Measurements from ENCODE around the gene RPS19BP1.
A peak's percentile ranks its signal among the peaks of the same experiment; 100 is the strongest.
"Not testable (repeated sequence)": the region's sequence is repeated elsewhere in the genome, so short reads cannot be mapped to it uniquely, and the experiment has no call there.

Gene RPS19BP1

GRCh38 chr22:39513791-39514190 is 18.8 kb downstream of the RPS19BP1 start:
- no peak overlapping the region for H3K4me3 ChIP-seq (ENCODE audit: low read depth, low read length)
- TF ChIP-seq CTCF (IDR thresholded peaks at IDR 0.05; ENCODE audit: control insufficient read depth, extremely low read depth, insufficient read depth) = no peak
- no peak for DNase-seq (ENCODE audit: low read depth)

- no peak for DNase-seq (ENCODE audit: low read depth)
- TF ChIP-seq CTCF (IDR thresholded peaks at IDR 0.05; ENCODE audit: control insufficient read depth, extremely low read depth, insufficient read depth) = no peak
Measured at GRCh38 chr22:39512026-39512425, 20.5 kb downstream of the RPS19BP1 start.

DNA sequence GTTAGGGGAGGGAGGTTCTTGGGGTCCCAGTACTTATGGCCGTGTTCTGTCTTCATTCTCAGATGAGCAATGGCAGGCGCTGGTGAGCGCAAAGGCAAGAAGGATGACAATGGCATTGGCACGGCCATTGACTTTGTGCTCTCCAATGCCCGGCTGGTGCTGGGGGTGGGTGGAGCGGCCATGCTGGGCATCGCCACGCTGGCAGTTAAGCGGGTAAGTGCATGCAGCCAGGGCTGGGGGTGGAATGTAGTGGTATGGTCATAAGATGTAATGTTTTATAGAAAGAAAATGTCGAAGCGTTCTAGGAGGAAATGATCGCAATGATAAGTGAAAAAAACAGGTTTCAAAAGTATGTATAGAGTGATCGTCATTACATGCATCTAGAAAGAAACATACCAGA is 21.3 kb downstream of the RPS19BP1 start:
- H3K4me3 ChIP-seq (ENCODE audit: low read depth, low read length) = no peak overlapping the region
- no peak for TF ChIP-seq CTCF (IDR thresholded peaks at IDR 0.05; ENCODE audit: control insufficient read depth, extremely low read depth, insufficient read depth)
- DNase-seq (ENCODE audit: low read depth) = no peak

More at GRCh38 chr22:39512026-39512425, 20.5 kb downstream of the RPS19BP1 start:
- H3K4me3 ChIP-seq (ENCODE audit: low read depth, low read length) = no peak overlapping the region

GRCh38 chr22:39510529-39511149 is 21.9 kb downstream of the RPS19BP1 start:
- no peak for DNase-seq (ENCODE audit: low read depth)
- no peak overlapping the region for H3K4me3 ChIP-seq (ENCODE audit: low read depth, low read length)
- TF ChIP-seq CTCF (IDR thresholded peaks at IDR 0.05; ENCODE audit: control insufficient read depth, extremely low read depth, insufficient read depth) = no peak

- no peak for DNase-seq (ENCODE audit: low read depth)
- TF ChIP-seq CTCF (IDR thresholded peaks at IDR 0.05; ENCODE audit: control insufficient read depth, extremely low read depth, insufficient read depth) = no peak
- H3K4me3 ChIP-seq (ENCODE audit: low read depth, low read length) = no peak overlapping the region
Measured at GRCh38 chr22:39508393-39508792, 24.2 kb downstream of the RPS19BP1 start.

DNA sequence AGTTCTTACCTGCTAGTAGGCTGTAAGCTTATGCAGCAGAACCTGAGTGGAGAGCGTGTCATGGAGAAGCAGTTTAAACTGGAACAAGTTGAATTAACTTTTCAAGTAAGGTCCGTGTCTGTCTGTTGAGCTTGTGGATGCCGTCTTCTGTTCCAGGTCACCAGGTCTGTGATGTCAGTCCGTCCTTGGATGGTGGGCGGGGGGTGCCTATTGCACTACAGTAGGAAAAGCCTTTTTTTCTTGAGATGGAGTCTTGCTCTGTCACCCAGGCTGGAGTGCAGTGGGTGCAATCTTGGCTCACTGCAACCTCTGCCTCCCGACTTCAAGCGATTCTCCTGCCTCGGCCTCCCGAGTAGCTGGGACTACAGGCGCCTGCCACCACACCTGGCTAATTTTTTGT is 25.5 kb downstream of the RPS19BP1 start:
- not testable (repeated sequence) for H3K4me3 ChIP-seq (ENCODE audit: low read depth, low read length); DNase-seq (ENCODE audit: low read depth)

- DNase-seq (ENCODE audit: low read depth) = no peak
- TF ChIP-seq CTCF (IDR thresholded peaks at IDR 0.05; ENCODE audit: control insufficient read depth, extremely low read depth, insufficient read depth) = no peak
- peak overlapping the region; percentile 96 for H3K4me3 ChIP-seq (ENCODE audit: low read depth, low read length)
Measured at GRCh38 chr22:39504071-39504470, 28.5 kb downstream of the RPS19BP1 start.

All from LNCaP clone FGC (cell line).